Measurements from ENCODE around the gene GIPC3.
A peak's percentile ranks its signal among the peaks of the same experiment; 100 is the strongest.

Gene GIPC3, protein sequence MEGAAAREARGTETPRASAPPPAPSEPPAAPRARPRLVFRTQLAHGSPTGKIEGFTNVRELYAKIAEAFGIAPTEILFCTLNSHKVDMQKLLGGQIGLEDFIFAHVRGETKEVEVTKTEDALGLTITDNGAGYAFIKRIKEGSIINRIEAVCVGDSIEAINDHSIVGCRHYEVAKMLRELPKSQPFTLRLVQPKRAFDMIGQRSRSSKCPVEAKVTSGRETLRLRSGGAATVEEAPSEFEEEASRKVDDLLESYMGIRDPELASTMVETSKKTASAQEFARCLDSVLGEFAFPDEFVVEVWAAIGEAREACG

DNA sequence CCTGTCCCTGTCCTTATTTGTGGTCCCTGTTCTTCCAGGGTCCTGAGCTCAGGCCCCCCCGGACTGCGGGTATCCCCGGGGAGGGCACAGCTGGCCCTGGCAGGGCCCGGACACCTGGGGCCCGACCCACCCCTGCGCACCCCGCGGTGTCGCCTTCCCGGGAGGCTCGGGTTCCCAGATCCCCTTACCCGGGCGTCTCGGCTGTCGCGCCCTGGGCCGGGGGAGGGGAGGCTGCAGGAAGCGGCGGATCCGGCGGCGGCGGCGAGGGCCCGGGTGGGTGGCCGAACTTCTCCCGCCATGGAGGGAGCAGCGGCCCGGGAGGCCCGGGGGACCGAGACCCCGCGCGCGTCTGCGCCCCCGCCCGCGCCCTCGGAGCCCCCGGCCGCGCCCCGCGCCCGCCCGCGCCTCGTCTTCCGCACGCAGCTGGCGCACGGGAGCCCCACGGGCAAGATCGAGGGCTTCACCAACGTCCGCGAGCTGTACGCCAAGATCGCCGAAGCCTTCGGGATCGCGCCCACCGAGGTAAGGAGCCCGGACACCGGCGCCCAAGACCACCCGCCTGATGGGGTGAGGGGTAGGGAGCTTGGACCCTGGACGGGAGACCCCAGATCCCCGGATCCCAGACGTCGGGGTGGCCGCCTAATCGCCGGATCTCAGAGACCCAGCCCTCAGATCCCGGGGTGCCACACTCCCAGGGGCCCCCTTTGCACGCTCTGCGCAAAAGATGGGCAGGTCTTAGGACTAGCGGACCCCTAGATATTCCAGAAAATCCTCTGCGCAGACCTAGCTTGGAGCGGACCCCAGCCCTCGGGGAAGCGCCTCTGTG, at the start of gene GIPC3:
Gene GIPC3, plus strand, starts transcription at position 178 of the 826 bp plus-strand sequence. Its CDS starts 120 bp downstream, at position 298.
- no peak for DNase-seq (ENCODE audit: low read depth in 2 of 2)
- TF ChIP-seq CTCF (IDR thresholded peaks at IDR 0.05; ENCODE audit: low read depth, low read length), result no peak
- H3K4me3 ChIP-seq (replicated peaks in 1 of 2; ENCODE audit: low read depth in 2 of 2, low read length in 2 of 2), result peak within 1 kb of the TSS in 1 of 2 donors; percentile 17

DNA sequence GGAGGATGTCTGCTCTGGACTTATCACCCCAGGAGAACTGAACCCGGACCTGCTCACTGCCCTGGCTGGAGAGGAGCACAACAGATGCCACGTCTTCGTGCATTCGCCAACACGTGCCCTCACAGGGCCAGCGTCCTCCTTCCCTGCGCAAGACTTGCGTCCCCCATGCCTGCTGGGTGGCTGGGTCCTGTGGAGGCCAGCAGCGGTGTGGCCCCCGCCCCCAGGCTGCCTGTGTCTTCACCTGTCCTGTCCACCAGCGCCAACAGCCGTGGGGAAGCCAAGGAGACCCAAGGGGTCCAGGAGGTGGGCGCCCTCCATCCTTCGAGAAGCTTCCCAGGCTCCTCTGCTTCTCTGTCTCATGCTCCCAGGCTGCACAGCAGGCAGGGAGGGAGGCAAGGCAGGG, 49.7 kb upstream of the GIPC3 start:
- no peak overlapping the region for H3K4me3 ChIP-seq (replicated peaks in 1 of 2; ENCODE audit: low read depth in 2 of 2, low read length in 2 of 2)
- no peak for DNase-seq (ENCODE audit: low read depth in 2 of 2)
- no peak for TF ChIP-seq CTCF (IDR thresholded peaks at IDR 0.05; ENCODE audit: low read depth, low read length)

DNA sequence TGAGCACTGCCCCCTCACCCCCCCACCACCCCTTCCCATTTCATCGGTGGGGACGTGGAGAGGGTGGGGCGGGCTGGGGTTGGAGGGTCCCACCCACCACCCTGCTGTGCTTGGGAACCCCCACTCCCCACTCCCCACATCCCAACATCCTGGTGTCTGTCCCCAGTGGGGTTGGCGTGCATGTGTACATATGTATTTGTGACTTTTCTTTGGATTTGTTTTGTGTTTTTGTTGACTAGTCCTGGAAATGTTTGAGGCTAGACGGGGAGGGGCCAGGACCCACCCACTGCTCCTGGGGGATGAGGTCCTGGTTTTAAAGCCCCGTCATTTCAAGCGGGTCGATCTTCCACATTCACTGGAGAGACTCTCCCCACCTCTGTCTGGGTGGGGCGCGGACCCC, 49.3 kb upstream of the GIPC3 start:
- H3K4me3 ChIP-seq (replicated peaks in 1 of 2; ENCODE audit: low read depth in 2 of 2, low read length in 2 of 2), result no peak overlapping the region
- no peak for DNase-seq (ENCODE audit: low read depth in 2 of 2)
- no peak for TF ChIP-seq CTCF (IDR thresholded peaks at IDR 0.05; ENCODE audit: low read depth, low read length)

GRCh38 chr19:3536429-3537100, 48.7 kb upstream of the GIPC3 start:
- H3K4me3 ChIP-seq (replicated peaks in 1 of 2; ENCODE audit: low read depth in 2 of 2, low read length in 2 of 2), result no peak overlapping the region
- DNase-seq (ENCODE audit: low read depth in 2 of 2), result no peak
- TF ChIP-seq CTCF (IDR thresholded peaks at IDR 0.05; ENCODE audit: low read depth, low read length), result no peak

GRCh38 chr19:3537101-3537437, 48.2 kb upstream of the GIPC3 start:
- no peak for DNase-seq (ENCODE audit: low read depth in 2 of 2)
- H3K4me3 ChIP-seq (replicated peaks in 1 of 2; ENCODE audit: low read depth in 2 of 2, low read length in 2 of 2), result no peak overlapping the region
- TF ChIP-seq CTCF (IDR thresholded peaks at IDR 0.05; ENCODE audit: low read depth, low read length), result no peak

GRCh38 chr19:3537438-3538240, 47.6 kb upstream of the GIPC3 start:
- no peak overlapping the region for H3K4me3 ChIP-seq (replicated peaks in 1 of 2; ENCODE audit: low read depth in 2 of 2, low read length in 2 of 2)
- TF ChIP-seq CTCF (IDR thresholded peaks at IDR 0.05; ENCODE audit: low read depth, low read length), result no peak
- DNase-seq (ENCODE audit: low read depth in 2 of 2), result no peak

Data from cardiac fibroblast (primary cell).